GM12891 (cell line): ENCODE data around the gene NEK7.

ENCODE experiments used
- POLR2A ChIP-seq: IDR thresholded peaks from 2 replicates; pipeline ENCODE4 v1.6.1; 2011; ENCODE audit warnings: low read depth, low read length, control low read depth
- POLR2AphosphoS5 ChIP-seq: IDR thresholded peaks from 2 replicates; pipeline ENCODE4 v1.6.1; 2011; ENCODE audit warnings: low read depth, low read length, control low read depth
- SPI1 ChIP-seq: IDR thresholded peaks from 2 replicates; pipeline ENCODE4 v1.6.1; 2011; ENCODE audit warnings: low read depth, low read length, control low read depth
- TAF1 ChIP-seq: IDR thresholded peaks from 2 replicates; pipeline ENCODE4 v1.6.1; 2011; ENCODE audit warnings: low read depth, low read length, control low read depth

- TF ChIP-seq POLR2A = no peak
- no peak for TF ChIP-seq POLR2AphosphoS5
- TF ChIP-seq TAF1 = no peak
- no peak for TF ChIP-seq SPI1
These were observed 4.3 kb downstream of the NEK7 start for GRCh38 chr1:198160946-198161614.
